Measurements from ENCODE around the gene PPIE.

The PPIE gene

GRCh38 chr1:39808784-39809517 lies 70.3 kb downstream of the PPIE start:
- DNase-seq, result no peak

- no peak for DNase-seq
Observed at GRCh38 chr1:39812913-39813312, 74.2 kb downstream of the PPIE start.

Data from NCI-H526 (cell line).